T follicular helper cell (primary cell): Measurements from ENCODE around the gene KBTBD13.
A peak's percentile ranks its signal among the peaks of the same experiment; 100 is the strongest.
"Not testable (repeated sequence)": the region's sequence is repeated elsewhere in the genome, so short reads cannot be mapped to it uniquely, and the experiment has no call there.

Experiments used
- DNase-seq: peaks from one replicate; pipeline ENCODE4 v3.0.0-alpha.2; 2020; ENCODE audit warnings: low read depth
- total RNA-seq, 2 experiments: gene quantifications; one replicate each; lab custom pipeline; 2026; lab: John Stamatoyannopoulos, UW

Gene KBTBD13
- total RNA-seq: 0 to 0.06 reads per million in 2 experiments

DNA sequence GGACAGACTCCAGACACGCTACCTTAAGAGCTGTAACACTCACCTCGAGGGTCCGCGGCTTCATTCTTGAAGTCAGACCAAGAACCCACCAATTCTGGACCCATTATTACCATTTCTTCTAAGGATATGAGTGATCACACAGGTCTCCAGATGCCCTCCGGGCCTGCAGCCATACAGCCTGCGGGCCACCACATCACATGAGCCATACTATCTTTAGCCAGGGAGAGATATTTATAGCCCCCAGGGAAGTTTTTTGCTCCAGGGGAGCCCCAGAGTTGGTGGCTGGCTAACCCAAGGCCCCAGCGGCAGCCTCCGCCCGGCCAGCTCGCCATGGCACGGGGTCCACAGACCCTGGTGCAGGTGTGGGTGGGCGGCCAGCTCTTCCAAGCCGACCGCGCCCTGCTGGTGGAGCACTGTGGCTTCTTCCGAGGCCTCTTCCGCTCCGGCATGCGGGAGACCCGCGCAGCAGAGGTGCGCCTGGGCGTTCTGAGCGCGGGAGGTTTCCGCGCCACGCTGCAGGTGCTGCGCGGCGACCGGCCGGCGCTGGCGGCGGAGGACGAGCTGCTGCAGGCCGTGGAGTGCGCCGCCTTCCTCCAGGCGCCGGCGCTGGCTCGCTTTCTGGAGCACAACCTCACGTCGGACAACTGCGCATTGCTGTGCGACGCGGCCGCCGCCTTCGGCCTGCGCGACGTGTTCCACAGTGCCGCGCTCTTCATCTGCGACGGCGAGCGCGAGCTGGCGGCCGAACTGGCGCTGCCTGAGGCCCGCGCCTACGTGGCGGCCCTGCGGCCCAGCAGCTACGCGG lies at the start of gene KBTBD13:
Gene KBTBD13 (plus strand): TSS at position 261 of the 805 bp plus-strand sequence. CDS start 70 bp downstream, at position 331.
- DNase-seq: no peak

DNA sequence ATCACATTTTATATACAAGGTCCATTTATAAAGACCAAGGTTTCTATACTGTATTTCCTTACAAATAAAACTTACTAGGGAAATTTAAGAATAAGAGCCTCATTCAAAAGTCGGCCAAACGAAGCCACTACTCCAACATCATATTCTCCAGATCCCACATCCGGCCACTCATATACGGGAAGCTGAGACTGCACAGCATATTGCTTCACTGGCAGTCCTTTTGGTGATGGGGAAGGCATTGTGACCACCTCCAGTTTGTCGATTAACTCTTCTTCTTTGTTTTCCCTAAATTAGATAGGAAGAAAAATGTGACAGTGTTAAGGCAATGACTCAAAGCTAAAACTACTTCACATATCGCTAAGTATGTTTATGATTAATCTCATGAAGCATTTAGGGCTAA lies 49.8 kb upstream of the KBTBD13 start:
- DNase-seq: no peak

DNA sequence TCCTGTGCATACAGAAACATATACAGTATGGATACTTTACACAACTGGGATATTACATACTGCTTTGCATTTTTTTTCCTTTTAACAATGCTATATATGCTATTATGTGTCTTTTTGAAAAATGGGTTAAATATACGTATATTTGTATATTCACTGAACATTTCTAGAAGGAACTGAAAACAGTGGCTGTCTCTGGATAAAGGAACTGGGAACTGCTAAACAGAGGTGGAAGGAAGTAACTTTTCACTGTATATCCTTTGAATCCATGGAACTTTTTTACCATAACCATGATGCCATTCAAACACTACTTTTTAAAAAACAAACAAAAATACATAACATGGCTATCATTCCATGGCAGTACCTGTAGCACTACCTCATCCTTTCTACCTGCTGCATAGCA lies 49.0 kb upstream of the KBTBD13 start:
- no peak for DNase-seq

DNA sequence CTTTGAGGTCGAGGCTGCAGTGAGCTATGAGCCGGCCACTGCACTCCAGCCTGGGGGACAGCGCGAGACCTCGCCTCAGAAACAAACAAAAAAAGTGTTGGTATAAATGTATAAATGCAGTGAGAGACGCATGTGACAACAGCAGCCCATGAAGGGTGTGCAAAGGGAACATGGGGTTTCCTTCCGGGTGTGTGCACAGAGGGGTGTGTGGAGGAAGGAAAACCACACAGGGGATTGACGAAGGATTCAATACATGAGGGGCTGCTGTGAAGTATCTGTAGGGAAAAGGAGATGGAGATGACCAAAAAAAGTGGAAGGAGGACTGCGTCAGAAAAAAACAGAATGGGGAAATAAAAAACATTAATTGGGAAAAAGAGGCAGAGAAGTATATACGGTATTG lies 48.2 kb upstream of the KBTBD13 start:
- no peak for DNase-seq

DNA sequence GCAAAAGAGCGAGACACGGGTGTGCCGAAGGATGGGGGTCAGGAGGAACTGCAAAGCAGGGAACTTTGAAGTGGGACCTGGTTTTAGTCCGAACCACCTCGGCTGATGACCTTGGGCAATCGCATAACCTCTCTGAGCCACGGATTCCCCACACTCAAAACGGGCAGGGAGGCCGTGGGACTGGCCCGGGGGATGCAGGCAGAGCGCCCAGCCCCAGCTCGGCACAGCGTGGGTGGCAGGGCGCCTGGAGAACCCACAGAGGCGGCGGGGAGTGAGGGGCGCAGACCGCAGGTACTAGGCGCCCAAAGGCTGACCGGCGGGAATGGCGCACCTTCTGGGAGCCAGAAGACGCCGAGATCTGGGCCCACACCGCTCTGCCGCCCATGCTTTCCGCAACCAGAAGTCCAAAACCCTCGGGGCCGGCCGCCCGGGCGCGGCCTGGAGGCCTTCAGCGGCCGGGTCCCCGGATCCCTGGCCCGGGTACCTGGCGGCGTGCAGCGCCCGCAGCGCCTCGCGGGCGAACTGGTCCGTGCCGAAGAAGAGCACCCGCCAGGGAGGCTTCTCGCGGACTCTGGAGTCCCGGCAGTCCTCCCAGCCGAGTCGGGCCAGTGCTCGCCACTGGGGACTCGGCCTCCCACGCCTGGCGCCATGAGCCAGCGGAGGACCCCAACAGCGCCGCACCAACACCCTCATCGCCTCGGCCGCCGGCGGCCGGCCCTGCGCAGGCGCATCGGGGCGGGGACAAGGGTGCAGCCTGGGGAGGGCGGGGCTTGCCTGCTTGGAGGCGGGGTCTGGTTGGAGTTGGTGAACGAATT lies 47.4 kb upstream of the KBTBD13 start, which contains the start of gene MTFMT:
Gene MTFMT (minus strand): TSS at position 719 of the 815 bp plus-strand sequence. CDS start 26 bp downstream, at position 693.
- peak; percentile 88 for DNase-seq

DNA sequence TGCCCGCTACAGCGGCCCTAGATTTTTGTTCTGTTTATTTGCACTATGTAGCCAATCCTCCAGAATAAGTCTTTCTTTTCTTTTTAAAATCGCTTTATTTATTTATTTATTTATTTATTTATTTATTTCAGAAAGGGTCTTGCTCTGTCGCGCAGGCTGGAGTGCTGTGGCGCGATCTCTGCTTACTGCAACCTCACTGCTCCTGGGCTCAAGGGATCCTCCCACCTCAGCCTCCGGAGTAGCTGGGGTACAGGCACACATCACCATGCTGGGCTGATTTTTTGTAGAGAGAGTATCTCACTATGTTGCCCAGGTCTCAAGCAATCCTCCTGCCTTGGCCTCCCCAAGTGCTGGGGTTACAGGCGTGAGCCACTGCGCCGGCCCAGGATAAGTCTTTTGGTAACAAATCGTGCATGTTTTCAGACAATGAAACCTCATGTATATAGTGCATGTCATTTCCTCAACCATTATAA lies 46.8 kb upstream of the KBTBD13 start:
- DNase-seq: no peak

DNA sequence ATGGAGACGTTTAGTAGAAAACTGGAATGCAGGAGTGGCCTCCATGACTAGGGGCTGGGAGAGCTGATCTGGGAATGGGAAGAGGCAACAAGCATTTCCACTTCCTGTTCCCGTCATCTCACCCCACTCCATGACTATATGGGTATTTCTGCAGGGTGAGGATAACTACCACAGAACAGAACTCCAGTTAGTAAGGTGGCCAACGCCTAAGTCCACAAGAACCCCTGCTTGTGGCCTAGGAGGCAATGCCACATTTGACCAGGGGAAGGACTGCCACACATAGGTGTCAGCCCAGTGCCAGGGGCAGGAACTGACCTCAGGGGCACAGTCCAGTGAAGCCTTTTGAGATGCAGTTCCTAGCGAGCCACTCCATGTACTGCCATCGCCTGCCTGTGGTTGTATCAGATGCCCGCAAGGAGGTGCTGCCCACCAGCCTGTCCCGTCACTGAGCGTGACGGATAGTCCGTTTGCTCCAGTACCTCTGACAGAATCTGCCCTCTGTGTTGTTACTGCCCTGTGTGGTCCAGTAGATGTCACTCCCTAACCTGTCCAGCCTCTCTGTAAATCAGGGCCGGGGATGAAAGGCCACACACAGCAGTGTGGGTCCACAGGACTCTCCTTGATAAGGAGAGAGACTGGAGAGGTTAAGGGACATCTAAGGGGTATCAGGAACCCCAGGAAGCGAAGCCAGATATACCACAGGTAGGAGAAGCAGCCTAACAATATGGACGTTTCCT lies 43.6 kb upstream of the KBTBD13 start:
- DNase-seq: peak; percentile 10

DNA sequence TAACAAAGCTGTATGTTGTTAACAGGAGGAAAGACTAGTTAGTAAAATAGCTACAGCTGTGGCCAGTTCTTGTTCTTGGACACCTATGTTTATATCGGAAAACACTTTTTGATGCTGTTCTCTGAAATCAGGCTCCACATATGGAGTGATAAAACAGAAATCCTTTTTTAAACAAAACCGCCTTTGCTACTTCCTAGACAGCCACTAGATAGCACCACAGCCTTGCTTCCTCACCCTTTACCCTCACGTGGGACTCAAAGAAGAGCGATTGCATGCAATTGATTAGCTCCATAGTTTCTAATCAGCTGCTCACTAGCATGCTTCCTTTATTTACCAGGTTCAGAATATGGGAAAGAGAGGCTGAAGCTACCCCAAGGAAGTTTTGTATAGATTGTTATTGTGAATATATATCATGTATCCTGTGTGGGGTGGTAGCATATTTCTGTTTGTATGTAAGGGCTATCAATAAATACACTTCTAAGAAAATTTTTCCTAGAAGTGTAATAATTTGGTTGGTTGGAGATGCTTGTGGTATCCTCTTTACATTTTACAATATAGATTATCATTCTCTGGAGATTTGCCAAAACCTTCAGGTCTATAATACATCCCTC lies 42.8 kb upstream of the KBTBD13 start:
- DNase-seq: peak; percentile 12

DNA sequence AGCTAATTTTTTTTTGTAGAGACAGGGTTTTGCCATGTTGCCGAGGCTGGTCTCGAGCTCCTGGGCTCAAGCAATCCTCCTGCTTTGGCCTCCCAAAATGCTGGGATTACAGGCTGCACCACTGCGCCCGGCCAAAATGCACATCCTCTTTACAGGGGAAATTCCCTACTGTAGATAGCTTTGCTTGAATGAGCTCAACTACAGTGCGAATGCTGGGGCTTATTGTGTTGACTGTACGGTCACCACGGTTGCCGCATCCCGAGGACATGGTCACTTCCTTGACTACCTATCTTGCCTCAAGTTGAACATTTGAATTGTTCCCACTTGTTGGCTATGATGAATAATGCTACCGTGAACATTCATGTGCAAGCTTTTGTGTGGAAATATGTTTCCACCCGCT lies 41.8 kb upstream of the KBTBD13 start:
- no peak for DNase-seq

DNA sequence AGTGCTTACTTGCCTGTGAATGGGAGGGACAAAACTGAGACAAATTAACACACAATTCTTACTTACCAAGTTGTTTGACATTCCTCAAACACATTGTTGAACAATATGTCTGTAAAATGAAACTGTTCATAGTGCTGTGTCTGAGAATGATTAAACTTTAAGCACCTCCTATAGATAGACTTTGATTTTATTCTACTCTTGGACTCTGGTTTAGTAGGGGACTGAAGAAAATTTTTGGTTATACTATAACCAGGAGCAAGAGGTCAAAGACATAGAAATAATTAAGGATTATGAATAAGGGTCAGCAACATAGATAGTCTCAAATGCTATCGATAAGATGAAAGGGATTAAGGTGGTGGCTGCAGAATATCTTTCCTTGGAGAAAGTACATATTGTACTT lies 39.2 kb upstream of the KBTBD13 start:
- no peak for DNase-seq

DNA sequence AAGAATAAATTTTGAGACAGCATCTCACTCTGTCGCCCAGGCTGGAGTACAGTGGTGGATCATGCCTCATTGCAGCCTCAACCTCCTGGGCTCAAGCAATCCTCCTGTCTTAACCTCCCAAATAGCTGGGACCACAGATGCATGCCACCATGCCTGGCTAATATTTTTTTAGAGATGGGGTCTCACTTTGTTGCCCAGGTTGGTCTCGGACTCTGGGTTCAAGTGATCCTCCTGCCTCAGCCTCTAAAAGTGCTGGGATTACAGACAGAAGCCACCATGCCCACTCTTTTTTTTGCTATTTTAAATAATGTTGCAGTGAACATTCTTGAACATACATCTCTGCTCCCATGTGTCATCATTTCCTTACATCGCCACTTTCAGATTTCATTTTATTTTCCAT lies 38.1 kb upstream of the KBTBD13 start:
- no peak for DNase-seq

DNA sequence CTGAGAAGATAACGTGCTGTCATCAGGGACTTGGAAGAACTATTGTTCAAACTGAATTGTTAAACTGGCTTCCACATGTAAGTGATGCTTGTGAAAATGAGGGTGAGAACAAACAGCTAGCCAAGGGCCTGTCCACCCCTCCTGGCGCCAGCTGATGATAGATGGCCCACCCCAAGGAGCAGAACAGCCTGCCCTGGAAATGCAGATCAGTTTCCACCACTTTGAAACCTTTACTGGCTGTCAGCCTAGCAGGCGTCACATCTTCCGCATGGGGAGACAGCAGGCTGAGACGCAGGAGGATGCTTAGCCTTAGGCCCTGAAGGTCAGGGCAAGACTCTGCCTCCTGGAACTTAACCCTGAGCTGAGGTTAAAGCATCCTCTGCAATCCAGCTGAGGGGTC lies 37.7 kb upstream of the KBTBD13 start:
- no peak for DNase-seq

DNA sequence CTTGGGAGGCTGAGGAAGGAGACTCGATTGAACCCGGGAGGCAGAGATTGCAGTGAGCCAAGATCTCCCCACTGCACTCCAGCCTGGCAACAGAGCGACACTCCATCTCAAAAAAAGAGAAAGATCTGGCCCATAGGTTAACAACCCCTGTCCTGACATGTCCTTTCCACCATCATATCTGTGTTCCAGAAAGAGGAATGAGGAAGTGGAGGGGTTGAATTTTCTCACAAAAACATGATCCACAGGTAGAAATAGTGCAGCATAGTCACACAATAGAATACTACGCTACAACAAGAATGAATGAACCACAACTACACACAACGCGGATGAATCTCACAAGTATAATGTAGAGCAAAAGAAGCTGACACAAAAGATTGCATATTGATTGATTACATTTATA lies 36.1 kb upstream of the KBTBD13 start:
- no peak for DNase-seq

DNA sequence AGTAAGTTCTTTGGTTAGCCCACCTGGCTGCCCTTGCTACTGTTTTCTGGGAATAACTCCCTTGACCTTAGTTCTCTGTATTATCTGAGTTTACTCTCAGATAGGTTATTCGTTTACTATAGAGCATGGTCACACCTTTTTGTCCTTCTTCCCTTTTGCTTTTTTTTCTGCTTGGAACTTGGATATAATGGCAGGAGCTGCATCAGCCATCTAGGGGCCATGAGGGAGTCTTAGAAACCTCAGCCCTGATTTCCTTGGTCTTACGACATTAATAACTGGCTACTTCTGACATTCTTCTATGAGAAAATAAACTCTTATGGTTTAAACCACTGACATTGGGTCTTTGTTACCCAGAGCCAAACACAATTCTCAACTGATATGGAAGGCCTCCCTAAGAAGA lies 34.8 kb upstream of the KBTBD13 start:
- DNase-seq: no peak

DNA sequence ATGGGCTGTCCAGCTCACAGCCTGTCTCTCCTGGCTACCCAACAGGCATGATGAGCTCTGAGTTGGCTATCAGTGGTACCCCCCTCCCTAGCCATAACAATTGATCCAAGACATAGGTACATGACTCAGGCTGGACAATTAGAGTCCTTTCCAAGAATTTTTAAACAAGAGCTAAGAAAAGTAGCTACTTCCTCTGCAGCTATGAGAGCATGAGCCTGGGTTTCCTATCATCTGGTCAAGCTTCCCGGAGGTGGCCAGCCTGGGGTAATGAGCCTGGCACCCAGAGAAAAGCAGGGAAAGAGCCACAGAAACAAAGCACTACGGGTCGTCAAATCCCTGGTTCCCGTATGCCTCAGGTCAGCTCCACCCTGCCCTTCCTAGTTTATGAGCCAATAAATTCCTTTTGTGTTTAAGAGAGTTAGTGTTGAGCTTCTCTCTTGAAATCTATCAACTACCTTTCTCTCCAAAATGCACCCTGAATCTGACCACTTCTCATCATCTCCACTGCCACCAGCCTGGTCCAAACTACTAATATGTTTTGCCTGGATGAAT lies 33.7 kb upstream of the KBTBD13 start:
- no peak for DNase-seq

DNA sequence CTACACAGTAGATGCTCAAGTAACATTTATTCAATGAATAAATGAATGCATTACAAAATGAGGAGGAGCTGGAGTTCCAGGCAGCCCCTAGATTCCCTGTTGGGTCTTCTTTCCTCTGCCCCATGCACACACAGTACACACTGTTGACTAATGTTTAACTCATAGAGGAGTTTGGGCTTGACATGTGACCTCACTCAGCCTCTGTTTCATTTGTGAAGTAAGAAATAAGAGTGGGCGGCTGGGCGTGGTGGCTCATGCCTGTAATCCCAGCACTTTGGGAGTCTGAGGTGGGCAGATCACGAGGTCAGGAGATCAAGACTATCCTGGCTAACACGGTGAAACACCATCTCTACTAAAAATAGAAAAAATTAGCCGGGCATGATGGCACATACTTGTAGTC lies 32.3 kb upstream of the KBTBD13 start:
- DNase-seq: not testable (repeated sequence)

DNA sequence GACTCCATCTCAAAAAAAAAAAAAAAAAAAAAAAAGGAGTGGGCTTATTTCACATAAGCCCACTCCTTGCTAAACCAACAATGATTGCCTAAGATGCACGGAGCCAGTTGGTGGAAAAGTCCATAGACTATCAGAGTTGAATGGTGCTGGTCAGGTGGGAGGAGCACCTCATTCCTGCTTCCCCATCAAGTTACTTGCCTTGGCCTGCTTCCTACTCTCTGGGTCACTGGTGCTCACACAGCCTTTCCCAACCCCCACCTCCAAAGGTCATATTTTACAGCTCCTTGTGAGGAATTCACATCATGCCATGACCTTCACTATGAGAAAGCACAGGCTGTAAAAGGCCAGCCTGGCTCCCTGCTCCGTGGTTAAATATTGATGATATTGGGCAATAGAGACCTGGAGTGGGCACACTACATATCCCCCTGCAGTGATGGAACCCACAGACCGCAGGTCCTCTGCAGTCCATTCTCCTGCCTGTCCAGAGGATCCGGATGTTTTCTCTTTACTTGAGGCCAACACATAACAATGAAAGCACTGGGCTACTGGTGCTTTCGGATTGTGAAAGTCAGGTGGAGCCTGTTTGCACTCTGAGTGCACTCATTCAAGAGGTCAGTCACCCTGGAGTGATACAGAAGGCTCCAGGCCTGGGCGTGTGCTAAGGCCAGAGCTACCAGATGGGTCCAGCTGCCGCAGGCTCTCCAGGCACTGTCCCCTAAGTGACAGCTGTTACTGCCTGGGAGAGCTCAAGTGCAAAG lies 31.6 kb upstream of the KBTBD13 start, which contains the start of gene SLC51B:
Gene SLC51B (plus strand): TSS at position 664 of the 758 bp plus-strand sequence. CDS start 4,618 bp downstream, outside the sequence.
- DNase-seq: no peak

DNA sequence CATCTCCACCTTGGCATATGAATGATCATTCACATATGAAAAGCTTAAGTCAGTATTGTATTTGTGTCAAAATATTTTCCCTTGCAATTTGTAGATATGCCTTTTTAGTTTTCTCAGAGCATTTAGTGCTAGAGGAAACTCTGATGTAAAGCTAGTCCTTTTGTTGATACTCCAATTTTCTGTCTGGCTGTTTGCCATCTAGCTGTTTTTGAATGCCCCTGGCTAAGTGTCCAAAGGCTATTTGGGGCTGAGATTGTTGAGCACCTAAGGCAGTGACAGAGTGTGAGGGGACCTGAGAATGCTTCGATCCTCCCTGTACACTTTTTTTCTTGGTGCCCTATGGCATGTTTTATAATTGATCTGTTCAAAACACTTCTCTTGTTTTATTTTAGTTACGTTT lies 28.3 kb upstream of the KBTBD13 start:
- DNase-seq: no peak

DNA sequence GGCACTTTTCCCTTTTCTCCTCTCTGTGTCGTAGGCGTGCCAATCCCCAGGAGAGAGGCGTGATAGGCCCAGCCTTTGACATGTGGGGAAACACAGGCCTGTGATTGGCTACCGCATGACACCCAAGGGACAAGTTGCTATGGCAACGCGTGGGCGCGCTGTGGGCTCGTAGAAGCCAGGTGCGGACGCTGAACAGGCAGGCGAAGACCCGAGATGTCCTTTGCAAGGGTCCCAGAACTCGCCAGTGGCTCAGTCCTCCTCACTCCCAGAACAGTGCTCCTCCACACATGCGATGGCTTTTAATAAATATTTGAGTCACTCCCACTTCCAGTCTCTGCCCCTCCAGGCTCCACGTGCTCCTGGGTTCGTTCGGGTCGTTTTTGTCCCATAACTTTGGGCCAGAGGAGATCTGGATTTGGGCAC lies 27.1 kb upstream of the KBTBD13 start:
- peak; percentile 81 for DNase-seq

DNA sequence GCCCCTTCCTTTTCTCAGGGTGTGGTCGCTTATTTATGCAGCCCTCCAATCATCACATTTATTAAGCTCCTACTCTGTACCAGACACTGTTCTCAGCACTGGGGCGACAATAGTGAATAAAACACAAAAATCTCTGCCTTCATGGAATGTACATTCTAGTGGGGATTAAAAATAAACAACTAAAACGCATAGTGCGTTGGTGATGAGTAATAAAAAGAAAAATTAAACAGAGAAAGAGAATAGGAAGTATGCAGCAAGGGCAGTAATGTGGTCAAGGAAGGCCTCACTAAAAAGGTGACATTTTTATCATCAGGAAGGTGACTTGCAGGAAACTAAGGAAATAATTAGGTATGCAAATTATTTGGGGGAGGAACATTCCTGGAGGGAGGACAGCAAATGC lies 26.3 kb upstream of the KBTBD13 start:
- no peak for DNase-seq
